ES-I3 (cell line): ENCODE data around the gene TLR9.

Experiments used
- H3K36me3 ChIP-seq: 2 replicates; pipeline ENCODE4 v1.6.1; 2013; ENCODE audit warnings: mild to moderate bottlenecking, low read length, control low read depth, moderate library complexity; ENCODE audit not compliant: insufficient read depth
- H3K4me1 ChIP-seq: 2 replicates; pipeline ENCODE4 v1.6.1; 2013; ENCODE audit warnings: mild to moderate bottlenecking, control low read depth, low read length; ENCODE audit not compliant: insufficient read depth
- H3K9ac ChIP-seq: 2 replicates; pipeline ENCODE4 v1.6.1; 2013; ENCODE audit warnings: low read depth, mild to moderate bottlenecking, low read length, moderate library complexity
- H3K9me3 ChIP-seq: 2 replicates; pipeline ENCODE4 v1.6.1; 2013; ENCODE audit warnings: mild to moderate bottlenecking, low read length, moderate library complexity; ENCODE audit not compliant: control insufficient read depth, insufficient read depth

Gene TLR9

GRCh38 chr3:52220380-52221026 is 4.9 kb downstream of the TLR9 start:
- no peaks in the 10 kb centered on the region for H3K9me3 ChIP-seq
- no peaks in the 10 kb centered on the region for H3K36me3 ChIP-seq
- H3K4me1 ChIP-seq, result peaks cover 5% of the 10 kb centered on the region; the same call in 1 of the 2 replicates
- no peak overlapping the region for H3K9ac ChIP-seq

GRCh38 chr3:52218937-52219650 is 6.4 kb downstream of the TLR9 start:
- Histone ChIP-seq H3K36me3 (peaks cover 4% of the 10 kb centered on the region; the same call in 1 of the 2 replicates), H3K9ac (no peak overlapping the region), H3K4me1 (peaks cover 5% of the 10 kb centered on the region; the same call in 1 of the 2 replicates), H3K9me3 (no peaks in the 10 kb centered on the region)

- no peaks in the 10 kb centered on the region for H3K9me3 ChIP-seq
- peaks cover 6% of the 10 kb centered on the region; the same call in 1 of the 2 replicates for H3K36me3 ChIP-seq
- H3K9ac ChIP-seq, result no peak overlapping the region
- H3K4me1 ChIP-seq, result peaks cover 5% of the 10 kb centered on the region; the same call in 1 of the 2 replicates
These were observed 7.0 kb downstream of the TLR9 start for GRCh38 chr3:52218454-52218853.

- Histone ChIP-seq H3K4me1 (peaks cover 5% of the 10 kb centered on the region; the same call in 1 of the 2 replicates), H3K9me3 (no peaks in the 10 kb centered on the region), H3K36me3 (peaks cover 6% of the 10 kb centered on the region; the same call in 1 of the 2 replicates), H3K9ac (no peak overlapping the region)
These were observed 7.4 kb downstream of the TLR9 start for GRCh38 chr3:52218026-52218425.

GRCh38 chr3:52217409-52217805 is 8.0 kb downstream of the TLR9 start:
- no peaks in the 10 kb centered on the region for H3K9me3 ChIP-seq
- no peak overlapping the region for H3K9ac ChIP-seq
- H3K36me3 ChIP-seq, result peaks cover 6% of the 10 kb centered on the region; the same call in 1 of the 2 replicates
- peaks cover 5% of the 10 kb centered on the region; the same call in 1 of the 2 replicates for H3K4me1 ChIP-seq

GRCh38 chr3:52216585-52217408 is 8.6 kb downstream of the TLR9 start:
- Histone ChIP-seq H3K9ac (no peak overlapping the region), H3K9me3 (no peaks in the 10 kb centered on the region), H3K4me1 (peaks cover 5% of the 10 kb centered on the region; the same call in 1 of the 2 replicates), H3K36me3 (peaks cover 10% of the 10 kb centered on the region; the same call in 1 of the 2 replicates)

GRCh38 chr3:52215351-52215750 is 10.1 kb downstream of the TLR9 start:
- no peaks in the 10 kb centered on the region for H3K4me1 ChIP-seq
- no peaks in the 10 kb centered on the region for H3K9me3 ChIP-seq
- no peak overlapping the region for H3K9ac ChIP-seq
- peaks cover 19% of the 10 kb centered on the region; the same call in 1 of the 2 replicates for H3K36me3 ChIP-seq

- no peak overlapping the region for H3K9ac ChIP-seq
- no peaks in the 10 kb centered on the region for H3K4me1 ChIP-seq
- peaks cover 28% of the 10 kb centered on the region; the same call in 1 of the 2 replicates for H3K36me3 ChIP-seq
- no peaks in the 10 kb centered on the region for H3K9me3 ChIP-seq
These were observed 11.5 kb downstream of the TLR9 start for GRCh38 chr3:52213901-52214300.

GRCh38 chr3:52213005-52213404 is 12.4 kb downstream of the TLR9 start:
- H3K4me1 ChIP-seq, result no peaks in the 10 kb centered on the region
- H3K9me3 ChIP-seq, result no peaks in the 10 kb centered on the region
- peaks cover 34% of the 10 kb centered on the region; the same call in 1 of the 2 replicates for H3K36me3 ChIP-seq
- no peak overlapping the region for H3K9ac ChIP-seq

GRCh38 chr3:52211268-52211891 is 14.1 kb downstream of the TLR9 start:
- H3K36me3 ChIP-seq, result peaks cover 39% of the 10 kb centered on the region; the same call in 1 of the 2 replicates
- no peak overlapping the region for H3K9ac ChIP-seq
- H3K9me3 ChIP-seq, result no peaks in the 10 kb centered on the region
- H3K4me1 ChIP-seq, result no peaks in the 10 kb centered on the region

- Histone ChIP-seq H3K36me3 (peaks cover 44% of the 10 kb centered on the region), H3K9me3 (no peaks in the 10 kb centered on the region), H3K9ac (no peak overlapping the region), H3K4me1 (no peaks in the 10 kb centered on the region)
These were observed 14.8 kb downstream of the TLR9 start for GRCh38 chr3:52210550-52211046.

GRCh38 chr3:52210037-52210436 is 15.4 kb downstream of the TLR9 start:
- H3K9me3 ChIP-seq, result no peaks in the 10 kb centered on the region
- no peak overlapping the region for H3K9ac ChIP-seq
- peaks cover 50% of the 10 kb centered on the region for H3K36me3 ChIP-seq
- no peaks in the 10 kb centered on the region for H3K4me1 ChIP-seq

- Histone ChIP-seq H3K9ac (no peak overlapping the region), H3K36me3 (peaks cover 58% of the 10 kb centered on the region), H3K4me1 (no peaks in the 10 kb centered on the region), H3K9me3 (no peaks in the 10 kb centered on the region)
These were observed 16.9 kb downstream of the TLR9 start for GRCh38 chr3:52208556-52208955.
